Putamen (tissue), 1 donor: Measurements from ENCODE around the gene MAPK6.
"Not testable (repeated sequence)": the region's sequence is repeated elsewhere in the genome, so short reads cannot be mapped to it uniquely, and the experiment has no call there.

Source experiments
- DNase-seq: peaks from one replicate; pipeline ENCODE4 v3.0.0-alpha.2; 2016; ENCODE audit warnings: low spot score

The MAPK6 gene

DNA sequence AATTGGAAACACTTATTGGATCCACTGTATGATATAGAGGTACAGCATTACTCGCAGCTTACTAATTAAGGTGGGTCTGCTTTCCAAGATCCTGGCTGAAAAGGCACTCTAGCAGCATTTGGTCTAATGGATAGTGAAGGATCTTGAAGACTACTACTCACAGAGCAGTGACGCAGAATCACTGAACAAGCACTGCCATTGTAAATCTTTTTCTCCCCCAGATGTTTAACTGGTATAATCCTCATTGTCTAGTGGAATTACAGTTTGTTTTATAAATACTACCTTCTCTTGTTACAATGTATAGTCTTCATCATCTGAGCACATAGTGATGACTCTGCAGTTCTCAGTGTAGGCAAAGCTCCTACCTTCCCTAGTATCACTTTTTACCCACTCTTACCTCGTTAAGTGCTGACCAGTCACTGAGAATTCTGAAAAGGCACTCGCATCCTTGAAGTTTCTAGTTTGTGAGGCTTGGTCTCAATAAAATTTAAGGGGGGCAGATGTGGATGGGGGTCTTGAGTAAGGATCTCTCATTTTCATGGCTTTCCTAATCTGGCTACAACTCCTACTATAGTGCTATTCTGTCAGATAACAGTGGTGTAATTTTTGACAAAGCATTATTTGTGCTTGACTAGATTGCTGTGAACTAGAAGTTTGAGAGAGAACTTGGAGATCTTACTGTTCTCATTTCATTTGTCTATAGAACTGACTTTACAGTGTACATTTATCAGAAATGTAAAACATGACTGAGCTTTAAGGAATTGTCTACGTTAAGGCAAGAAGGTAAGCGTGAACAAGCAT is 23.2 kb downstream of the MAPK6 start:
- DNase-seq = peak; percentile 42

DNA sequence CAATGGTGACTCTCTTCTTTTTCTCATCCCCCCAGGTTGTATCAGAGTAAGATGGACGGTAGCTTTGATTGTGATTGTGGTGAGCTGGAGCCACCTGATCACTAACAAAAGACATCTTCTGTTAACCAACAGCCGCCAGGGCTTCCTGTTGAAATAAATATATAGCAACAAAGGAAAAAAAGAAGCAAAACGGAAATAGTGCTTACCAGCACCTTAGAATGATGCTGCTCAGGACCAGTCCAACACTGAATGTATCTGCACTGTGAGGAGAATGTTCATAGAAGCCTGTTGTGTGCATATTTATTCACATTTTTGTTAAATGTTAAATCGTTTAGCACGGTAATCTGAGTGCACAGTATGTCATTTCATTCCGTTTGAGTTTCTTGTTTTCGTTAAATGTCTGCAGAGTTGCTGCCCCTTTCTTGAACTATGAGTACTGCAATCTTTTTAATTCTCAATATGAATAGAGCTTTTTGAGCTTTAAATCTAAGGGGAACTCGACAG is 26.8 kb downstream of the MAPK6 start:
- DNase-seq = peak; percentile 13

GRCh38 chr15:52046552-52046951 is 27.5 kb downstream of the MAPK6 start:
- peak; percentile 42 for DNase-seq

DNA sequence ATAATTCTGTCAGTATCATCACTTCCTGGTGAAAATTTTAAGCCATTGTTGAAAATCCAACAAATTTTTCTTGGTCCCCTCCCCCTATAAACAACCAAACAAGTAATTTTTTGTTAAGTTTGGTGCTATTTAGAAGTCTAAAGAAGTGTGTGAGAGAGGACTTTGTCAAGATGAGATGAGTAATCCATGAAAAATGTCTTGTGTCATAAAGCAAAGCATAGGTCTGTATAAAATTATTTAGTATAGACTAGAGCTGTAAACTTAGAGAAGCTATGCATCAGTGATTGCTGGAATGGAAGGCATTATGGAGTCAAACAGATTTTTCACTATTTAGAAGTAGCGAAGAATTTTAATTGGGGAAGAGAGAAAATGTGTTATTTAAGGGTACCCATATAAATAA is 31.4 kb downstream of the MAPK6 start:
- no peak for DNase-seq

- DNase-seq = no peak
Observed at GRCh38 chr15:52052066-52052935, 33.3 kb downstream of the MAPK6 start.

- DNase-seq = no peak
Observed at GRCh38 chr15:52054381-52054780, 35.4 kb downstream of the MAPK6 start.

DNA sequence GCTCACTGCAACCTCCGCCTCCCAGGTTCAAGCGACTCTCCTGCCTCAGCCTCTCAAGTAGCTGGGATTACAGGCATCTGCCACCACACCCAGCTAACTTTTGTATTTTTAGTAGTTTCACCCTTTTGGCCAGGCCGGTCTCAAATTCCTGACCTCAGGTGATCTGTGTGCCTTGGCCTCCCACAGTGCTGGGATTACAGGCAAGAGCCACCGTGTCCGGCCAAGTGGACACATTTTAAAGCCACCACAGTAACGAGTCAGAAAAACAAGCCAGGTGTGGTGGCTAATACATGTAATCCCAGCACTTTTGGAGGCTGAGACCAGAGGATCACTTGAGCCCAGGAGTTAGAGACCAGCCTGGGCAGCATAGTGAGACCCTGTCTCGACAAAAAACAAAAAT is 35.8 kb downstream of the MAPK6 start:
- not testable (repeated sequence) for DNase-seq

GRCh38 chr15:52056001-52056400 is 37.0 kb downstream of the MAPK6 start:
- no peak for DNase-seq

DNA sequence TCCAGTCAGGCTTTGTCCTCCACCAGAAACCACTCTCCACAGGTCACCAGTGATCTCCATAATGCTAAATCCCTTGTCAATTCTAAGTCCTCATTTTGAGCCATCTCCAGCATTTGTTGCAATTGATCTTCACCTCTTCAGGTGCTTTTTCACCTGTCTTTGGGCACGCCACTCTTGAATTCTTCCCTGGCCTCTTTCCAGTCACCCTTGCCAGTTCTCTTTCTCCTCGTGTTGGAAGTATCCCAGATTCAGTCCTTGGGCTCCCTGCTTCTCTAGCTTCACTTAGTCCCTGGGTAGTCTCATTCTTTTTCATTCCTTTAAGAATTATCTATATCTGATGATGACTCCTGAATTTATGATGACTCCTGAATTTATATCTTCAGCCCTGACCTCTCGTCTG is 37.5 kb downstream of the MAPK6 start:
- no peak for DNase-seq

GRCh38 chr15:52057996-52058395 is 39.0 kb downstream of the MAPK6 start:
- DNase-seq = no peak

- no peak for DNase-seq
Observed at GRCh38 chr15:52060501-52060900, 41.5 kb downstream of the MAPK6 start.

DNA sequence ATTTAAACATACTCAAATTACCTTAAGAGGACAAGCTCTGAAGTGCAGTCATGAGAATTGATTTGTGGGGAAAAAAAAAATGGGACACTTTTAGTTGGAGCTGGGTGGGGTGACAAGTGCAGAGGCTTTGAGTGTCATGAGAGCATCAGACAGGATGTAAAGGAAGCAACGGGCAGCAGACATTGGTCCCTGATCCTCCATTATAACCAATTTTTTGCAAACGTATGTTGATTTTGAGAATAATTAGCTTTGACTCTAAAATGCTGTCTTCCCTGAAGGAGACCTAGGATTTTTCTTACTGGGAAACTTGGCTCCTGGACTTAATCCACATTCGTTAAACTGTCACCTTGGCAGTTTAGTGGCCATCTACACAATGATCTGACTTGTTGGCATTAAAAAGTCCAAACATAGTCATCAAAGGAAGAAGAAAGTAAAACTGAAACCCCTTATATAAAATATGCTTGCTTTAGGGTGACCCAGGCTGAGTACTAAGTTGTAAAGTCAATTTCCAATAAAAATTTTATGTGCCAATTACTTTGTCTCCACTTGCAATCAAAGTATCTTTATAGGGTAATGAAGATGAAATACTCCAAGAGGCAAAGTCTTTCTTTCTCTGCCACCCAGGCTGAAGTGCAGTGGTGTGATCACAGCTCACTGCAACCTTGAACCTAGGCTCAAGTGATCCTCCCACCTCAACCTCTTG is 48.0 kb downstream of the MAPK6 start:
- no peak for DNase-seq

DNA sequence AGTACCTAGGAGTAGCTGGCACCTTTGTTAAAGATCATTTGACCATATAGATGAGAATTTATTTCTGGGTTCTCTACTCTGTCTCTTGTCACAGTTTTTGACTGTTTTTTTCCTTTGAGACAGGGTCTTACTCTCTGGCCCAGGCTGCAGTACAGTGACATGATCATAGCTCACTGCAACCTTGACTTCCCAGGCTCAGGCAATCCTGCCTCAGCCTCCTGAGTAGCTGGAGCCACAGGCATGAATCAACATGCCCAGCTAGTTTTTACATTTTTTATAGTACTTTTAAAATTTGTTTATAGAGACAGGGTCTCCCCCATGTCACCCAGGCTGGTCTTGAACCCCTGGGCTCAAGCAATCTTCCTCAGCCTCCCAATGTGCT is 48.5 kb downstream of the MAPK6 start:
- DNase-seq = no peak

DNA sequence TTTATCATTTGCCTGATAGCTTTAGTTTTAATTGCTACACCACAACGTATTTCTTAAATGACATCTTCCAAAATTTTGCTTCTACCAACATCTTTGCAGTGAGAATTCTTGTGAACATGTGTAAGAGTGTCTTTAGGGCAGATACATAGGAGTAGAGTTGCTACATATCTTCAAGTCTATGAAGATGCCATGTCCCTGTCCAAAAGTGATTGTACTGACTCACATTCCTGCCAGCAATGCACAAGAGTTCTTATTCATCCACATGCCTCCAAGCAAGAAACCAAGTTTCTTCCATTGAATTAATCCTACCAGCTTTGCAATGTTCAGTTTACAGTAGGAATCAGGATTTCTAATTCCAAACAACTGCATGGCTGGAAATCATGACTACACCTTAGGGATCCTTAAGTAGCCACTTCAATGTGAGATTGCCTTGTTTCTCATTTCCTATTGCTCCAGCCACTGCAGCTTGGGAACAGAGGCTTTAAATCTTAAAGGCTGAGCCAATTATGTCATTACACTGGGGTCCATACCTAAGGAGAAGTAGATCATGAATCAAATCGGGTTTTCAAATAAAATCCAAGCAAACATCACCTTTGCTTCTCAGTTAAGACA is 49.1 kb downstream of the MAPK6 start:
- no peak for DNase-seq

DNA sequence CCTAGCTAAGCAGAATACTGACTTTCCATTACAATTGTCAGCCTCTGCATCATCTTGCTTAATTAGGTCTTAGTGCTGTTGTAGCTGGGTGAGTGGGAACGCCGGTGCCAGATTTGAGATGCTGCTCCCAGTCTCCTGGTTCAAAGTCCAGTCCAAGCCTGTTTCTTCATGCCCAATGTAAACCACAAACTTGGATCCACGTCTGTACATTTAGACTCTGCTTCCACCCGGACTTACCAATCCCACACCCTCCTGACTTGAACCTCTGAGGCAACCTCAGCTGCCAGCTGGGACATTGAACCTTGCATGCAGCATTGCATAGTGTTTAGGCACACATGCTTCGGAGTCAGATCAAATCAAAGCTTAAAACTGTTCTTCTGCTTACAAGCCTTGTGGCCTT is 50.5 kb downstream of the MAPK6 start:
- DNase-seq = no peak

DNA sequence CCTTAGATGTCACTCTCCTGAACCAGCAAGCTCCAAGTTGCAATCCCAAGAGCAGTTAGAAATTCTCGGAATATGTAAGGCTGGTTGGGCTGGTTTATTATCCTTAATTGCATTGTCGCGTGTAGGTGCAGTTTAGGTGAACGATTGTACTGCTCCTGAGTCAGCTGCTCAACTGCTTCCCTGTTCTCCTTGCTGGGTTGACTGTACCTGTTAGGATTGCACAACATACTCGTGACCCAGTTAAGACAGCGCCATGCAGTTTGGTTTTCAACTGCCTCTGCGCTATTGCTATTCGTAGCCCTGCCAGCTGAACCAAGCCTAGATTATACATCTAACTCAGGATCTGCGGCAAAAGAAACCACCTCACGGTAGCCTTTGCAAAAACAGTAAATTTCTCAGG is 52.6 kb downstream of the MAPK6 start:
- peak; percentile 81 for DNase-seq

DNA sequence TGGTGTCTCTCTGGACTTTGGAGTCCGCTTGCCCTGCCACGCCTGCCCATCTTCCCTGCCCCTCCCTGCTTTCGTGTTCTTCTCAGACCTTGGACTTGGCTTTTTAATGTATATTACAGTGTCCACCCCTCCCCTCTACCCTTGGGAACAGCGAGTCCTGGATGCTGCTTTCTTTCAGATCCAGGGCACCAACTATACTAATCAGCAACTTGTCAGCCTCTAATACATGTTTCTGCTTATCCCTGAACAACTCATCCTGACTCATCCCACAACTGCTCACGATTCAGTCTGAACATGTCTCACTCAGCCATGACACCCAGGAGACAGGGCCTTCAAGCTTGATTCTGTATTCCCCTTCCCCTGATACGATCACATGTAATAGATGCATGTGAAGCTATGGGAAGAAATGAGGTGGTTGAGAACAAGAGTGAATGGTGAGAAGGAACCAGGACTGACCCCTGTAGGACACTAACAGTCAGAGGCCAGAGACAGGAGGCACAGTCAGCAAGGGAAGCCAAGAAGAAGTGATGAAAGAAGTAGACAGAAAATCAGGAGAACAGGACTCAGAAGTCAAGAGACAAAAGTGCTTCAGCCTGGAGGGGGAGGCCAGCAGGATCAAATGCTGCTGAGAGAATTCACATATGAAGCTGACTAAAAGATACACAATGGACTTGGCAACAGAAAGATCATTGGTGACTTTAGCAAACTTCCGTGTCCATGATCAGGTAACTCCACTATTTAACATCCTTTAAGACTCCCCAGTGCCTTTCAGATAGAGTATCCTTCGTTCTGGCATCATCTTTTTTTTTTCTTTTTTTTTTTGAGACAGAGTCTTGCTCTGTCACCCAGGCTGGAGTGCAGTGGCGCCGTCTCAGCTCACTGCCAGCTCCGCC is 58.1 kb downstream of the MAPK6 start:
- DNase-seq = no peak

DNA sequence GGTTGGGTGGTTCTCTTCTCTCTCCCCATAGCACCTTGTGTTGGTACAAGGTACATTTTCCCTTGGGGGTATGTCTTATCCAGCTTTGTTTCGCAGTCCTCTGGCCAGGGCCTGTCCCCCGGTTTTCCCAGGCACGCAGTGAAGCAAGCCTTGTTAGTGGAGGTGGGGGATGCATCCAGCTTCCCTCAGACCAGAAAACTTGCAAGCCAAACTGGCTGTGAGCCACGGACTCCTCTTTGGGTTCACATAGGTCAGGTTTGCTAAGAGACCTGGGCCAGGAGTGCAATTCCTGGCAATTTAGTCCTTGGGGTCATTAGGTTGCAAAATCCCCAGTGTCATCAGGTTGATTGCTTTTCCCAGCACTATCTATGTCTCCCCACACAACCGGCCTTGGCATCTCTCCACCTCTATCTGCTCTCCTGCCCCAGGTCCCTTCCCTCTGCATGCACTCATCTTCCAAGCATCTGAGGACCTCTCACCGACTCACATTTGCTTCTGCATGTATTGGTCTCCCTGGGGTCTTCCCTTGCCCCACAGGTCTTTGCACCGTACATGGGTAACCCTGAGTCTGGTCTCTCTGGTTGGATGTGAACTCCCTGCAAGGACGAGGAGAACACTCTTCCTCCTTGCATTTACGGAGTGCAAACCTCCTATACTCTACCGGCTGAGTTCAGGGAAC is 59.3 kb downstream of the MAPK6 start:
- DNase-seq = no peak

DNA sequence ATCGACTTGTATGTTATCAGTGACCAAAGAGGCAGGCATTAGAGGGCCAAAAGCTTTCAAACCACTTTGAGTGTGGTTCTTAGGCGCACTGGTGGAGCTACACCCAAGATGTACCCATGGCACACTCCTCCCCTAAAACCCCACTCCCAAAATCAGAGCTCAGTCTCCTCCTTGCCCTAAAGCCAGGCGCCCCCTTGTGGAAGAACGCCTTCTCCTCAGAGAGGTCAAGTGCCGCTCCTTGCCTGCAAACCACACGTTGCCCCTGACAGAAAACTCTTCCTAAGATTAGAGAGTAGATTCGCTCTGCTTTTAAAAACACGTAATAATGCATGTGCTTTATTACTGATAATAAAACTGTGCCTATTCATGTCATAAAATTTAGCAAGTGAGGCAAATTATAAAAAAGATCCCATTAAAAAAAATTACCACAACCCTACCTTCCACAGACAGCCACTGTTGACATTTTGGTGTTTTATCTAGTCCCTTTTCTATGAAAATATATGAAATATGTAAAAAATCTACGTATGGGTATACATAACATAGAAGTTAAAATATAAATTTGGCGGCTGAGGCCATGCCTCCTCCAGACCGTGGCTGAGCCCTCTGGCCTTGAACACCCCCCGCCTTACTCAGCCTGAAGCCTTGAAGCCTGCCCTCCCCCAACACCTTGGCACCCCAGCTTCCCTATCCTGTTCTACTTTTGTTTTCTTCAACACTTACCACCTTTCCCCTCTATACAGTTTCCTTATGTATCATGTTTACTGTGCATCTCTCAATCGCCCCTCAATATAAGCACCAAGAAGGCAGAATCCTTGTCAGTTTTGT is 60.1 kb downstream of the MAPK6 start:
- peak; percentile 63 for DNase-seq

- DNase-seq = no peak
Observed at GRCh38 chr15:52080031-52080430, 61.0 kb downstream of the MAPK6 start.
